Neuronal stem cell (in vitro differentiated cells): ENCODE measurements around the gene SETD1B.
A peak's percentile ranks its signal among the peaks of the same experiment; 100 is the strongest.

ENCODE experiments used
- DNase-seq: peaks from one replicate; pipeline ENCODE4 v3.0.0-alpha.2; 2013; ENCODE audit warnings: low spot score
- H2AFZ ChIP-seq: one replicate; pipeline ENCODE4 v1.6.1; 2013; ENCODE audit warnings: mild to moderate bottlenecking, low read length, inconsistent platforms
- H2AK5ac ChIP-seq: 2 replicates; pipeline ENCODE4 v1.6.1; 2013; ENCODE audit warnings: low read depth, mild to moderate bottlenecking, inconsistent platforms, low read length, moderate library complexity, mixed read lengths
- H2BK120ac ChIP-seq: 2 replicates; pipeline ENCODE4 v1.6.1; 2013; ENCODE audit warnings: low read depth, mild to moderate bottlenecking, inconsistent platforms, low read length, moderate library complexity, mixed read lengths
- H2BK12ac ChIP-seq: one replicate; pipeline ENCODE4 v1.6.1; 2013; ENCODE audit warnings: low read length, inconsistent platforms
- H2BK15ac ChIP-seq: 2 replicates; pipeline ENCODE4 v1.6.1; 2013; ENCODE audit warnings: mild to moderate bottlenecking, low read length, inconsistent platforms, mixed read lengths
- H2BK5ac ChIP-seq: one replicate; pipeline ENCODE4 v1.6.1; 2013; ENCODE audit warnings: inconsistent platforms, mild to moderate bottlenecking, low read length, moderate library complexity
- H3K14ac ChIP-seq: one replicate; pipeline ENCODE4 v1.6.1; 2013; ENCODE audit warnings: low read length, inconsistent platforms
- H3K18ac ChIP-seq: 2 replicates; pipeline ENCODE4 v1.6.1; 2013; ENCODE audit warnings: low read length, inconsistent platforms
- H3K23ac ChIP-seq: 2 replicates; pipeline ENCODE4 v1.6.1; 2013; ENCODE audit warnings: low read depth, mild to moderate bottlenecking, mixed read lengths, low read length, inconsistent platforms; ENCODE audit not compliant: poor library complexity
- H3K27ac ChIP-seq: replicated peaks from 3 replicates; pipeline ENCODE4 v1.5.1; 2013; ENCODE audit warnings: low read length, inconsistent platforms
- H3K27me3 ChIP-seq, 3 experiments: 2 replicates each; pipeline ENCODE4 v1.6.1; 2013; ENCODE audit warnings: low read length in 3 of 3, mild to moderate bottlenecking in 2 of 3, inconsistent platforms in 1 of 3, low read depth in 1 of 3, mixed read lengths in 1 of 3, moderate library complexity in 1 of 3; ENCODE audit not compliant: control insufficient read depth in 3 of 3, insufficient read depth in 3 of 3
- H3K36me3 ChIP-seq, 2 donors: replicated peaks in 1 of 2; 2 replicates each; pipeline ENCODE4 v1.6.1; 2013; ENCODE audit warnings: low read length in 2 of 2; ENCODE audit not compliant: control insufficient read depth in 2 of 2, insufficient read depth in 2 of 2
- H3K4ac ChIP-seq: 2 replicates; pipeline ENCODE4 v1.6.1; 2013; ENCODE audit warnings: inconsistent platforms, mild to moderate bottlenecking, low read length, moderate library complexity
- H3K4me1 ChIP-seq, 2 donors: 1 replicate in 1 of 2; 2 replicates in 1 of 2; pipeline ENCODE4 v1.6.1; 2013; ENCODE audit warnings: low read length in 2 of 2, low read depth in 1 of 2; ENCODE audit not compliant: control insufficient read depth in 2 of 2, insufficient read depth in 1 of 2
- H3K4me2 ChIP-seq: one replicate; pipeline ENCODE4 v1.6.1; 2013; ENCODE audit warnings: mild to moderate bottlenecking, low read length, inconsistent platforms; ENCODE audit not compliant: insufficient read depth, poor library complexity, severe bottlenecking
- H3K4me3 ChIP-seq, 2 donors: 2 replicates each; pipeline ENCODE4 v1.5.1; 2013; ENCODE audit warnings: low read length in 2 of 2, mild to moderate bottlenecking in 2 of 2, inconsistent platforms in 1 of 2, moderate library complexity in 1 of 2
- H3K79me1 ChIP-seq: one replicate; pipeline ENCODE4 v1.6.1; 2013; ENCODE audit warnings: low read depth, mild to moderate bottlenecking, inconsistent platforms, low read length, moderate library complexity
- H3K9ac ChIP-seq: one replicate; pipeline ENCODE4 v1.6.1; 2013; ENCODE audit warnings: mild to moderate bottlenecking, low read depth, low read length, inconsistent platforms; ENCODE audit not compliant: poor library complexity
- H3K9me3 ChIP-seq, 2 donors: replicated peaks in 1 of 2; 2 replicates each; pipeline versions ENCODE3 to v1.6.1; 2013; ENCODE audit warnings: low read length in 2 of 2, mild to moderate bottlenecking in 2 of 2, inconsistent platforms in 1 of 2, low read depth in 1 of 2, mixed read lengths in 1 of 2, moderate library complexity in 1 of 2; ENCODE audit not compliant: control insufficient read depth in 2 of 2, insufficient read depth in 1 of 2
- H4K8ac ChIP-seq: one replicate; pipeline ENCODE4 v1.6.1; 2013; ENCODE audit warnings: low read depth, mild to moderate bottlenecking, inconsistent platforms, low read length, moderate library complexity
- H4K91ac ChIP-seq: one replicate; pipeline ENCODE4 v1.6.1; 2013; ENCODE audit warnings: low read length, low read depth, mild to moderate bottlenecking, inconsistent platforms; ENCODE audit not compliant: poor library complexity
- WGBS, 2 donors: extraction: QIAGEN DNeasy Blood & Tissue Kit; methylation state at CpG; one replicate each; pipeline ENCODE4 v1.1.7; 2013; ENCODE audit warnings: missing lambda C conversion rate in 2 of 2, mixed read lengths in 1 of 2; ENCODE audit not compliant: insufficient read length in 2 of 2, insufficient replicate concordance in 1 of 2; ENCODE audit errors: extremely low coverage in 2 of 2; 5-methylcytosine and 5-hydroxymethylcytosine counted together

The SETD1B gene

DNA sequence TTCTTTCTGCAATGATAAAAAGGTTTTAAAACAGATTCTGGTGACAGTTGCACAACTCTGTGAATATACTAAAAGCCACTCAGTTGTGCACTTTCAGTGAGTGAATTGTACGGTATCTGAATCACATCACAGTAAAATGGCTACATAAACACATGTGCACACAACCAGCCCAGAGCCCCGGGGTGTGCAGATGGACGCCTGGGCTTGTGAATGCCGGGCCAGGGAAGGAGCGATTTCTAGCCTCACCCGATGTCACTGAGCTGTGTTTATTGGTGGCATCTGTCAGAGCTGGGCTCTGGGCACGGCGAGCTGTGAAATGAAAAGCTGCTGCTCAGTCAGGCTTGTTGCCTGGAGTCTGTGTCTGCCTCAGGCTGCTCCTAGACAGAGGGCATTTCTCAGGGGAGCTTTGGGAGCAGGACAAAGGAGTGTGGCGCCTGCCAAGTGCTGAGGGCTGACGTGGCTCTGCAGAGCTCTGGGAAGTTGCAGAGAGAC is 36.2 kb upstream of the SETD1B start:
- H3K27me3 ChIP-seq = no peaks in the 10 kb centered on the region
- H3K4me3 ChIP-seq = no peak overlapping the region
- no peak overlapping the region for H3K4me2 ChIP-seq
- H3K14ac ChIP-seq = no peak overlapping the region
- H2AK5ac ChIP-seq = no peak overlapping the region
- no peaks in the 10 kb centered on the region for H3K9me3 ChIP-seq
- peaks cover 0 to 11% of the 10 kb centered on the region in 2 donors for H3K4me1 ChIP-seq
- no peak overlapping the region for H4K8ac ChIP-seq
- no peaks in the 10 kb centered on the region for H3K79me1 ChIP-seq
- no peak overlapping the region for H2BK120ac ChIP-seq
- H3K9ac ChIP-seq = no peak overlapping the region
- H3K4ac ChIP-seq = no peak overlapping the region
- no CpG with 5 or more reads among the region's 10 CpGs for WGBS, 2 donors
- H2BK12ac ChIP-seq = no peak overlapping the region
- no peak overlapping the region for H2AFZ ChIP-seq
- no peak overlapping the region for H2BK15ac ChIP-seq
- no peak overlapping the region for H3K27ac ChIP-seq
- no peak overlapping the region for H3K23ac ChIP-seq
- H3K36me3 ChIP-seq = peaks cover 0 to 6% of the 10 kb centered on the region in 2 donors
- peak overlapping the region; percentile 7 for H2BK5ac ChIP-seq
- DNase-seq = no peak
- H4K91ac ChIP-seq = no peak overlapping the region
- peak overlapping the region; percentile 2 for H3K18ac ChIP-seq

GRCh38 chr12:121769297-121769830 is 34.4 kb upstream of the SETD1B start:
- Histone ChIP-seq H3K18ac (no peak overlapping the region), H4K91ac (no peak overlapping the region), H3K9ac (no peak overlapping the region), H3K27ac (no peak overlapping the region), H3K36me3 (peaks cover 0 to 3% of the 10 kb centered on the region in 2 donors), H2BK5ac (no peak overlapping the region), H3K4me2 (no peak overlapping the region), H4K8ac (no peak overlapping the region), H3K27me3 (no peaks in the 10 kb centered on the region), H3K79me1 (no peaks in the 10 kb centered on the region), H3K14ac (no peak overlapping the region), H3K4me1 (peaks cover 0 to 11% of the 10 kb centered on the region in 2 donors), H2AFZ (no peak overlapping the region), H3K4ac (no peak overlapping the region), H2AK5ac (no peak overlapping the region), H3K23ac (no peak overlapping the region), H3K4me3 (no peak overlapping the region), H2BK12ac (peak overlapping the region; percentile 46), H3K9me3 (no peaks in the 10 kb centered on the region), H2BK15ac (no peak overlapping the region), H2BK120ac (no peak overlapping the region)
- no peak for DNase-seq
- no CpG with 5 or more reads among the region's 9 CpGs for WGBS, 2 donors

DNA sequence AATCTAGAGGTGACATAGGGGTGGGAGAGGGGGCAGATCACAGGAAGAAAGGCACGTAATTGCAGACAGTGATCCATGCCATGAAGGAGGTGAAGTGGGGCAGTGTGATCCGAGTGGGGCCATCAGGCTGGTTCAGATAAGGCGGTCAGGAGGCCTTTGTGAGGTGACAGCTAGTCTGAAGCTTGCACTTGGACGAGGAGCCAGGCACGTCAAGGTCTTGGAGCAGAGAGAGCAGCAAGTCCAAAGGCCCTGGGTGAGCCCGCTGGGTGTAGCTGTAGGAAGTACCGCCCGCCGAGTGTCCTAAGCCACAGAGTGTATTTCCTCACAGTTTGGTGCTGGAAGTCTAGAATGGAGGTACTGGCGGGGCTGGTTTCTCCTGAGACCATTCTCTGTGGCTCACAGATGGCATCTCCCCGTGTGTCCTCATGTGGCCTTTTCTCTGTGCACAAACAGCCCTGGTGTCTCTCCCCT is 33.9 kb upstream of the SETD1B start:
- no peak overlapping the region for H3K4me3 ChIP-seq
- peaks cover 0 to 3% of the 10 kb centered on the region in 2 donors for H3K36me3 ChIP-seq
- H2BK120ac ChIP-seq = no peak overlapping the region
- no peak overlapping the region for H3K23ac ChIP-seq
- no peak overlapping the region for H4K8ac ChIP-seq
- no peak overlapping the region for H4K91ac ChIP-seq
- no peak overlapping the region for H3K4ac ChIP-seq
- H3K27me3 ChIP-seq = no peaks in the 10 kb centered on the region
- no peak overlapping the region for H2BK15ac ChIP-seq
- H3K18ac ChIP-seq = no peak overlapping the region
- DNase-seq = no peak
- no peak overlapping the region for H2AK5ac ChIP-seq
- peaks cover 0 to 15% of the 10 kb centered on the region in 2 donors for H3K4me1 ChIP-seq
- H2BK12ac ChIP-seq = no peak overlapping the region
- H3K4me2 ChIP-seq = no peak overlapping the region
- H3K9me3 ChIP-seq = no peaks in the 10 kb centered on the region
- no peaks in the 10 kb centered on the region for H3K79me1 ChIP-seq
- peak overlapping the region; percentile 7 for H3K9ac ChIP-seq
- WGBS, 2 donors = no CpG with 5 or more reads among the region's 11 CpGs
- no peak overlapping the region for H3K14ac ChIP-seq
- H2BK5ac ChIP-seq = no peak overlapping the region
- H3K27ac ChIP-seq = no peak overlapping the region
- no peak overlapping the region for H2AFZ ChIP-seq

GRCh38 chr12:121770388-121770787 is 33.4 kb upstream of the SETD1B start:
- Histone ChIP-seq H3K36me3 (peaks cover 0 to 3% of the 10 kb centered on the region in 2 donors), H3K18ac (no peak overlapping the region), H3K23ac (no peak overlapping the region), H2BK12ac (no peak overlapping the region), H2AK5ac (no peak overlapping the region), H2BK120ac (no peak overlapping the region), H2AFZ (no peak overlapping the region), H3K27ac (no peak overlapping the region), H3K9ac (no peak overlapping the region), H3K4me2 (no peak overlapping the region), H3K4me1 (peaks cover 0 to 17% of the 10 kb centered on the region in 2 donors), H3K9me3 (no peaks in the 10 kb centered on the region), H3K4me3 (no peak overlapping the region), H3K14ac (no peak overlapping the region), H3K4ac (no peak overlapping the region), H2BK15ac (no peak overlapping the region), H3K79me1 (no peaks in the 10 kb centered on the region), H3K27me3 (no peaks in the 10 kb centered on the region), H4K8ac (no peak overlapping the region), H4K91ac (no peak overlapping the region), H2BK5ac (no peak overlapping the region)
- no CpG with 5 or more reads among the region's 9 CpGs for WGBS, 2 donors
- DNase-seq = no peak
